ENCODE results near the gene CARD6. TPM values are rescaled to one million over a fixed set of nuclear protein-coding genes. Genes with fewer than 3 reads are reported as not detected.
"Not testable (repeated sequence)": the region's sequence is repeated elsewhere in the genome, so short reads cannot be mapped to it uniquely, and the experiment has no call there.

CARD6 gene
- total RNA-seq, 1 donor from 2014 or later, result 1.4 TPM

- DNase-seq (ENCODE audit: extremely low spot score, unreplicated experiment), result no peak
- no peak for TF ChIP-seq CTCF (conservative IDR thresholded peaks at IDR 0.05)
- no peaks in the 10 kb centered on the region for H3K36me3 Mint-ChIP-seq
- no peak overlapping the region for H3K27ac Mint-ChIP-seq
- H3K9me3 Mint-ChIP-seq, result no peaks in the 10 kb centered on the region
- H3K4me3 Mint-ChIP-seq, result no peak overlapping the region
- H3K27me3 Mint-ChIP-seq, result no peaks in the 10 kb centered on the region
- H3K4me1 Mint-ChIP-seq (ENCODE audit: unreplicated experiment), result no peaks in the 10 kb centered on the region
These were observed 19.5 kb downstream of the CARD6 start for GRCh38 chr5:40860711-40861110.

DNA sequence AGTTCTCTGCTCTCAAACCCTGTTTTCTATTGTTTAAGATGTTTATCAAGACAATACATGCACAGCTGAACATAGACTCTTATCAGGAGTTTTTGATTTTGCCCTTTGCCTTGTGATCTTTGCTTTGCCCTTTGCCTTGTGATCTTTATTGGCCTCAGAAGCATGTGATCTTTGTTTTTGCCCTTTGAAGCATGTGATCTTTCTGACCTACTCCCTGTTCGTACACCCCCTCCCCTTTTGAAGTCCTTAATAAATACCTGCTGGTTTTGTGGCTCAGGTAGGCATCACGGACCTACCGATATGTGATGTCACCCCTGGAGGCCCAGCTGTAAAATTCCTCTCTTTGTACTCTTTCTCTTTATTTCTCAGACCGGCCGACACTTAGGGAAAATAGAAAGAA, 23.8 kb downstream of the CARD6 start:
- not testable (repeated sequence) for H3K4me3 Mint-ChIP-seq; H3K4me1 Mint-ChIP-seq (ENCODE audit: unreplicated experiment); DNase-seq (ENCODE audit: extremely low spot score, unreplicated experiment); H3K27ac Mint-ChIP-seq; H3K27me3 Mint-ChIP-seq; H3K9me3 Mint-ChIP-seq; H3K36me3 Mint-ChIP-seq

- H3K9me3 Mint-ChIP-seq, result no peaks in the 10 kb centered on the region
- H3K4me3 Mint-ChIP-seq, result no peak overlapping the region
- no peaks in the 10 kb centered on the region for H3K36me3 Mint-ChIP-seq
- TF ChIP-seq CTCF (conservative IDR thresholded peaks at IDR 0.05), result no peak
- no peak for DNase-seq (ENCODE audit: extremely low spot score, unreplicated experiment)
- no peaks in the 10 kb centered on the region for H3K27me3 Mint-ChIP-seq
- H3K4me1 Mint-ChIP-seq (ENCODE audit: unreplicated experiment), result no peaks in the 10 kb centered on the region
- H3K27ac Mint-ChIP-seq, result no peak overlapping the region
These were observed 25.7 kb downstream of the CARD6 start for GRCh38 chr5:40866844-40867243.

GRCh38 chr5:40869384-40869783, 28.2 kb downstream of the CARD6 start:
- H3K36me3 Mint-ChIP-seq, result no peaks in the 10 kb centered on the region
- H3K9me3 Mint-ChIP-seq, result no peaks in the 10 kb centered on the region
- DNase-seq (ENCODE audit: extremely low spot score, unreplicated experiment), result no peak
- H3K27me3 Mint-ChIP-seq, result no peaks in the 10 kb centered on the region
- no peaks in the 10 kb centered on the region for H3K4me1 Mint-ChIP-seq (ENCODE audit: unreplicated experiment)
- TF ChIP-seq CTCF (conservative IDR thresholded peaks at IDR 0.05), result no peak
- no peak overlapping the region for H3K4me3 Mint-ChIP-seq
- H3K27ac Mint-ChIP-seq, result no peak overlapping the region

DNA sequence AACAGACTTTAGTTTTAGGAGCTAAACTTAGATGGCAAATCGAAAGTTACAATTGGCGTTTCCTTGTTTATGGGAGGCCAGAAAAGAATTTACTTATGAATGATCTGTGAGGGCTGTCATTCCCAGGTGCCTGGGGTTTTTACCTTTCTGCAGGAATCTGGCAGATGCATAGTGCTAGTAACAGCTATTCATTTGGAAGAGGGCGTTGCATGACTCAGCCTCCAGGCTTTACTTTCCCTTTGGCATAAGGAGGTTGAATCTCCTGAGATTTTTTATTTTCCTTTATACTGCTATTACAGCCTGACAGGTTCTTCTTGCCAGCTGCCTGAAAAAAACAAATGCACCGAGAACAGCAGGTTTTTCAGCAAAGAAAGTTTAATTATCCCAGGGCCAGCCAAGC, 30.0 kb downstream of the CARD6 start:
- no peaks in the 10 kb centered on the region for H3K4me1 Mint-ChIP-seq (ENCODE audit: unreplicated experiment)
- no peaks in the 10 kb centered on the region for H3K36me3 Mint-ChIP-seq
- H3K27me3 Mint-ChIP-seq, result no peaks in the 10 kb centered on the region
- no peaks in the 10 kb centered on the region for H3K9me3 Mint-ChIP-seq
- H3K4me3 Mint-ChIP-seq, result no peak overlapping the region
- H3K27ac Mint-ChIP-seq, result no peak overlapping the region
- DNase-seq (ENCODE audit: extremely low spot score, unreplicated experiment), result no peak
- no peak for TF ChIP-seq CTCF (conservative IDR thresholded peaks at IDR 0.05)

DNA sequence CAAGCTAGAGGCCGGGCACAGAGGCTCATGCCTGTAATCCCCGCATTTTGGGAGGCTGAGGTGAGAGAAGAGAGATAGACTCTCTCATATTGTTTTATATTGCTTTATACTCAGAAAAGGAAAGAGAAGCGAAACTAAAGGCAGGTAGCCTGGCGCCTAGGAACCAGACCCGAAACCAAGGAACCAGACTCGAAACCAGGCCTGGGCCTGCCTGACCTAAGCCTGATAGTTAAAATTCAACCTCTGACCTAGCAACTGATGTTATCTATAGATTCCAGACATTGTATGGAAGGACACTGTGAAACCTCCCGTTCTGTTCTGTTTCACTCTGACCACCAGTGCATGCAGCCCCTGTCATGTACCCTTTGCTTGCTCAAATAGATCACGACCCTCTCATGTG, 31.1 kb downstream of the CARD6 start:
- H3K4me3 Mint-ChIP-seq; H3K27me3 Mint-ChIP-seq; H3K9me3 Mint-ChIP-seq; H3K27ac Mint-ChIP-seq; H3K4me1 Mint-ChIP-seq (ENCODE audit: unreplicated experiment); H3K36me3 Mint-ChIP-seq; DNase-seq (ENCODE audit: extremely low spot score, unreplicated experiment): not testable (repeated sequence)

DNA sequence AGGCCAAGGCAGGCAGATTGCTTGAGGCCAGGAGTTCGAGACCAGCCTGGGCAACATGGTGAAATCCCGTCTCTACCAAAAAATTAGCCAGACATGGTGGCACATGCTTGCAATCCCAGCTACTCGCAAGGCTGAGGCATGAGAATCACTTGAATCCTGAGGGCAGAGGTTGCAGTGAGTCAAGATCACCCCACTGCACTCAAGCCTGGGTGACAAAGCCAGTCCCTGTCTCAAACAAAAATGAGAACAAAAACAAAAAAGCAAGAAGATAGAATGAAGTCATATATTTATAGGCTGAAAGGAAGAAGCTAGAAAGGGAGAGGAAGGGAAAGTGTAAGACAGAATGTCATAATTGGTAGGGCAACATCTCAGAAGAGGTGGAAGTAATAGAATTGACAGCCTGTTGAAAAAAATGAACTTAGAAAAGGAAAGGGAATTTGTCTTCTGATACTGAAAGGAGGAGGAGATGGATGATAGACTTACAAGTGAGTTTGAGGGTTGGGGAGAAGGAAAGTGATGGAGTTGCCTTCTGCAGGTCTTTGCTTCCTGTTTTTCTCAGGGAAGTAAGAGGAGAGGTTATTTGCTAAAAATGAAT, 32.2 kb downstream of the CARD6 start:
- Mint-ChIP-seq H3K9me3 (no peaks in the 10 kb centered on the region), H3K4me1 (ENCODE audit: unreplicated experiment) (no peaks in the 10 kb centered on the region), H3K4me3 (no peak overlapping the region), H3K27ac (no peak overlapping the region), H3K36me3 (no peaks in the 10 kb centered on the region), H3K27me3 (no peaks in the 10 kb centered on the region)
- no peak for TF ChIP-seq CTCF (conservative IDR thresholded peaks at IDR 0.05)
- no peak for DNase-seq (ENCODE audit: extremely low spot score, unreplicated experiment)

Data from type B pancreatic cell (in vitro differentiated cells).